ENCODE results near the gene PNRC1. TPM values are rescaled to one million over a fixed set of nuclear protein-coding genes. Genes with fewer than 3 reads are reported as not detected.
A peak's percentile ranks its signal among the peaks of the same experiment; 100 is the strongest.

PNRC1 gene
- total and polyA plus RNA-seq, 2 experiments from 2014 or later = 35.0 to 38.6 TPM

DNA sequence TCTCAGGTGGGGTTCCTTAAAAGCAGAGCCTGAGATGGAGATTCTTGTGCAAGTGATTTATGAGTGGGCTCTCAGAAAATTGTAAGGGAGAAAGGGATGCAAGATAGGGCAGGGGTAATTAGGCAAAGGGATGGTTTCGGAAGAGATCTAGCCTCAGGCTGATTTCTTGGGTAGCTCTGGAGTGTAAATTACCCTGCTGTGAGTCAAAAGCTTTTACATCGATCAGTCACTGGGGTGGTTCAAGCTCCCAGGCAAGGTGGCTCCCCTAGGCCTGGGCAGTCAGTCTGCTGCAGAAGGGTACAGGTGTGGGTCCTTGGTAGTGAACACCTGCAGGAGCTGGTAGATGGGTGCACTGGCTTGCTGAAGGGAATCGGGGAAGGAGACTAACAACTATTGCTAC is 54.2 kb downstream of the PNRC1 start:
- Mint-ChIP-seq H3K4me3 (no peak overlapping the region), H3K9me3 (no peaks in the 10 kb centered on the region), H3K36me3 (ENCODE audit: low read depth) (no peaks in the 10 kb centered on the region), H3K4me1 (peaks cover 11% of the 10 kb centered on the region; the same call in 2 of the 3 replicates), H3K27ac (no peak overlapping the region), H3K27me3 (ENCODE audit: insufficient read depth, low read depth, poor library complexity) (peaks cover 34% of the 10 kb centered on the region)
- ATAC-seq = peak; percentile 48
- Histone ChIP-seq H3K79me2 (replicated peaks; ENCODE audit: insufficient read depth) (no peaks in the 10 kb centered on the region), H3K4me2 (no peak overlapping the region; the same call in 1 of the 2 replicates), H3K27me3 (ENCODE audit: insufficient read depth) (peaks cover 98% of the 10 kb centered on the region), H4K20me1 (replicated peaks; ENCODE audit: insufficient read depth) (peaks cover 8% of the 10 kb centered on the region), H3K27ac (ENCODE audit: low read depth) (no peak overlapping the region), H3K9me2 (ENCODE audit: insufficient read depth) (no peaks in the 10 kb centered on the region), H3F3A (replicated peaks; ENCODE audit: low read depth) (no peaks in the 10 kb centered on the region), H3K4me1 (ENCODE audit: insufficient read depth) (peaks cover 13% of the 10 kb centered on the region), H2AFZ (no peak overlapping the region), H3K4me3 (no peak overlapping the region), H3K36me3 (ENCODE audit: insufficient read depth) (no peaks in the 10 kb centered on the region)
- TF ChIP-seq, protein P1, sequence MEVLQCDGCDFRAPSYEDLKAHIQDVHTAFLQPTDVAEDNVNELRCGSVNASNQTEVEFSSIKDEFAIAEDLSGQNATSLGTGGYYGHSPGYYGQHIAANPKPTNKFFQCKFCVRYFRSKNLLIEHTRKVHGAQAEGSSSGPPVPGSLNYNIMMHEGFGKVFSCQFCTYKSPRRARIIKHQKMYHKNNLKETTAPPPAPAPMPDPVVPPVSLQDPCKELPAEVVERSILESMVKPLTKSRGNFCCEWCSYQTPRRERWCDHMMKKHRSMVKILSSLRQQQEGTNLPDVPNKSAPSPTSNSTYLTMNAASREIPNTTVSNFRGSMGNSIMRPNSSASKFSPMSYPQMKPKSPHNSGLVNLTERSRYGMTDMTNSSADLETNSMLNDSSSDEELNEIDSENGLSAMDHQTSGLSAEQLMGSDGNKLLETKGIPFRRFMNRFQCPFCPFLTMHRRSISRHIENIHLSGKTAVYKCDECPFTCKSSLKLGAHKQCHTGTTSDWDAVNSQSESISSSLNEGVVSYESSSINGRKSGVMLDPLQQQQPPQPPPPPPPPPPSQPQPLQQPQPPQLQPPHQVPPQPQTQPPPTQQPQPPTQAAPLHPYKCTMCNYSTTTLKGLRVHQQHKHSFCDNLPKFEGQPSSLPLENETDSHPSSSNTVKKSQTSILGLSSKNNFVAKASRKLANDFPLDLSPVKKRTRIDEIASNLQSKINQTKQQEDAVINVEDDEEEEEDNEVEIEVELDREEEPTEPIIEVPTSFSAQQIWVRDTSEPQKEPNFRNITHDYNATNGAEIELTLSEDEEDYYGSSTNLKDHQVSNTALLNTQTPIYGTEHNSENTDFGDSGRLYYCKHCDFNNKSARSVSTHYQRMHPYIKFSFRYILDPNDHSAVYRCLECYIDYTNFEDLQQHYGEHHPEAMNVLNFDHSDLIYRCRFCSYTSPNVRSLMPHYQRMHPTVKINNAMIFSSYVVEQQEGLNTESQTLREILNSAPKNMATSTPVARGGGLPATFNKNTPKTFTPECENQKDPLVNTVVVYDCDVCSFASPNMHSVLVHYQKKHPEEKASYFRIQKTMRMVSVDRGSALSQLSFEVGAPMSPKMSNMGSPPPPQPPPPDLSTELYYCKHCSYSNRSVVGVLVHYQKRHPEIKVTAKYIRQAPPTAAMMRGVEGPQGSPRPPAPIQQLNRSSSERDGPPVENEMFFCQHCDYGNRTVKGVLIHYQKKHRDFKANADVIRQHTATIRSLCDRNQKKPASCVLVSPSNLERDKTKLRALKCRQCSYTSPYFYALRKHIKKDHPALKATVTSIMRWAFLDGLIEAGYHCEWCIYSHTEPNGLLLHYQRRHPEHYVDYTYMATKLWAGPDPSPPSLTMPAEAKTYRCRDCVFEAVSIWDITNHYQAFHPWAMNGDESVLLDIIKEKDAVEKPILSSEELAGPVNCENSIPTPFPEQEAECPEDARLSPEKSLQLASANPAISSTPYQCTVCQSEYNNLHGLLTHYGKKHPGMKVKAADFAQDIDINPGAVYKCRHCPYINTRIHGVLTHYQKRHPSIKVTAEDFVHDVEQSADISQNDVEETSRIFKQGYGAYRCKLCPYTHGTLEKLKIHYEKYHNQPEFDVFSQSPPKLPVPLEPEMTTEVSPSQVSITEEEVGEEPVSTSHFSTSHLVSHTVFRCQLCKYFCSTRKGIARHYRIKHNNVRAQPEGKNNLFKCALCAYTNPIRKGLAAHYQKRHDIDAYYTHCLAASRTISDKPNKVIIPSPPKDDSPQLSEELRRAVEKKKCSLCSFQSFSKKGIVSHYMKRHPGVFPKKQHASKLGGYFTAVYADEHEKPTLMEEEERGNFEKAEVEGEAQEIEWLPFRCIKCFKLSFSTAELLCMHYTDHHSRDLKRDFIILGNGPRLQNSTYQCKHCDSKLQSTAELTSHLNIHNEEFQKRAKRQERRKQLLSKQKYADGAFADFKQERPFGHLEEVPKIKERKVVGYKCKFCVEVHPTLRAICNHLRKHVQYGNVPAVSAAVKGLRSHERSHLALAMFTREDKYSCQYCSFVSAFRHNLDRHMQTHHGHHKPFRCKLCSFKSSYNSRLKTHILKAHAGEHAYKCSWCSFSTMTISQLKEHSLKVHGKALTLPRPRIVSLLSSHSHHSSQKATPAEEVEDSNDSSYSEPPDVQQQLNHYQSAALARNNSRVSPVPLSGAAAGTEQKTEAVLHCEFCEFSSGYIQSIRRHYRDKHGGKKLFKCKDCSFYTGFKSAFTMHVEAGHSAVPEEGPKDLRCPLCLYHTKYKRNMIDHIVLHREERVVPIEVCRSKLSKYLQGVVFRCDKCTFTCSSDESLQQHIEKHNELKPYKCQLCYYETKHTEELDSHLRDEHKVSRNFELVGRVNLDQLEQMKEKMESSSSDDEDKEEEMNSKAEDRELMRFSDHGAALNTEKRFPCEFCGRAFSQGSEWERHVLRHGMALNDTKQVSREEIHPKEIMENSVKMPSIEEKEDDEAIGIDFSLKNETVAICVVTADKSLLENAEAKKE (CRISPR knock-in tag; IDR thresholded peaks at IDR 0.05) = no peak
- TF ChIP-seq, protein P2, sequence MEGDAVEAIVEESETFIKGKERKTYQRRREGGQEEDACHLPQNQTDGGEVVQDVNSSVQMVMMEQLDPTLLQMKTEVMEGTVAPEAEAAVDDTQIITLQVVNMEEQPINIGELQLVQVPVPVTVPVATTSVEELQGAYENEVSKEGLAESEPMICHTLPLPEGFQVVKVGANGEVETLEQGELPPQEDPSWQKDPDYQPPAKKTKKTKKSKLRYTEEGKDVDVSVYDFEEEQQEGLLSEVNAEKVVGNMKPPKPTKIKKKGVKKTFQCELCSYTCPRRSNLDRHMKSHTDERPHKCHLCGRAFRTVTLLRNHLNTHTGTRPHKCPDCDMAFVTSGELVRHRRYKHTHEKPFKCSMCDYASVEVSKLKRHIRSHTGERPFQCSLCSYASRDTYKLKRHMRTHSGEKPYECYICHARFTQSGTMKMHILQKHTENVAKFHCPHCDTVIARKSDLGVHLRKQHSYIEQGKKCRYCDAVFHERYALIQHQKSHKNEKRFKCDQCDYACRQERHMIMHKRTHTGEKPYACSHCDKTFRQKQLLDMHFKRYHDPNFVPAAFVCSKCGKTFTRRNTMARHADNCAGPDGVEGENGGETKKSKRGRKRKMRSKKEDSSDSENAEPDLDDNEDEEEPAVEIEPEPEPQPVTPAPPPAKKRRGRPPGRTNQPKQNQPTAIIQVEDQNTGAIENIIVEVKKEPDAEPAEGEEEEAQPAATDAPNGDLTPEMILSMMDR (conservative IDR thresholded peaks at IDR 0.05; ENCODE audit: low read depth in 2 of 2) = no peak
- TF ChIP-seq CREB1 (CRISPR knock-in tag; IDR thresholded peaks at IDR 0.05; ENCODE audit: low read depth) = no peak
- no peak for TF ChIP-seq POLR2AphosphoS5 (IDR thresholded peaks at IDR 0.05; ENCODE audit: low read depth)
- TF ChIP-seq NANOG (IDR thresholded peaks at IDR 0.05; ENCODE audit: borderline replicate concordance) = no peak
- no peak for TF ChIP-seq EZH2 (IDR thresholded peaks at IDR 0.05; ENCODE audit: low read depth, unreplicated experiment)
- TF ChIP-seq ZNF114 (CRISPR knock-in tag; IDR thresholded peaks at IDR 0.05) = no peak
- TF ChIP-seq, protein P3, sequence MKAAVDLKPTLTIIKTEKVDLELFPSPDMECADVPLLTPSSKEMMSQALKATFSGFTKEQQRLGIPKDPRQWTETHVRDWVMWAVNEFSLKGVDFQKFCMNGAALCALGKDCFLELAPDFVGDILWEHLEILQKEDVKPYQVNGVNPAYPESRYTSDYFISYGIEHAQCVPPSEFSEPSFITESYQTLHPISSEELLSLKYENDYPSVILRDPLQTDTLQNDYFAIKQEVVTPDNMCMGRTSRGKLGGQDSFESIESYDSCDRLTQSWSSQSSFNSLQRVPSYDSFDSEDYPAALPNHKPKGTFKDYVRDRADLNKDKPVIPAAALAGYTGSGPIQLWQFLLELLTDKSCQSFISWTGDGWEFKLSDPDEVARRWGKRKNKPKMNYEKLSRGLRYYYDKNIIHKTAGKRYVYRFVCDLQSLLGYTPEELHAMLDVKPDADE (IDR thresholded peaks at IDR 0.05) = no peak
- no peak for TF ChIP-seq JUNB (IDR thresholded peaks at IDR 0.05; ENCODE audit: unreplicated experiment)
- no peak for DNase-seq (ENCODE audit: low spot score)

Small RNA genes within 50 kb of the gene (small RNA-seq; reads per million reads assigned to genes)
- gene RN7SL336P (ENCODE audit: low replicate concordance) (not detected), gene RNU2-61P (ENCODE audit: low replicate concordance) (6.7 reads per million, percentile 95 among the genes with 10 or more reads in this experiment)

Other genes starting within 250 kb of the PNRC1 start
- gene RNGTT, start 117.1 kb upstream of the PNRC1 start, total RNA-seq (2014; rRNA removed; shearing (Covaris generic)) = 29.2 and 30.7 TPM in 2 replicates
- gene RNGTT, start 117.1 kb upstream of the PNRC1 start, polyA plus RNA-seq (2016; fragmentation: Nextera tagmentation; extraction: Ambion mirVana) = 10.8 and 11.2 TPM in 2 replicates
- gene SRSF12, start 37.3 kb downstream of the PNRC1 start, total RNA-seq (2014; rRNA removed; shearing (Covaris generic)) = 2.6 and 3.6 TPM in 2 replicates
- gene SRSF12, start 37.3 kb downstream of the PNRC1 start, polyA plus RNA-seq (2016; fragmentation: Nextera tagmentation; extraction: Ambion mirVana) = 2.3 and 3.6 TPM in 2 replicates
- 10.2 and 13.9 TPM in 2 replicates for gene PM20D2, start 65.3 kb downstream of the PNRC1 start, total RNA-seq (2014; rRNA removed; shearing (Covaris generic))
- gene PM20D2, start 65.3 kb downstream of the PNRC1 start, polyA plus RNA-seq (2016; fragmentation: Nextera tagmentation; extraction: Ambion mirVana) = 3.4 and 4.4 TPM in 2 replicates
- 0.14 and 0.16 TPM in 2 replicates for gene GABRR1, start 136.6 kb downstream of the PNRC1 start, total RNA-seq (2014; rRNA removed; shearing (Covaris generic))
- 0.12 and 0.37 TPM in 2 replicates for gene GABRR1, start 136.6 kb downstream of the PNRC1 start, polyA plus RNA-seq (2016; fragmentation: Nextera tagmentation; extraction: Ambion mirVana)
- 0.39 TPM in 1 of 2 replicates, not detected in the other for gene GABRR2, start 234.5 kb downstream of the PNRC1 start, total RNA-seq (2014; rRNA removed; shearing (Covaris generic))
- not detected in 2 replicates for gene GABRR2, start 234.5 kb downstream of the PNRC1 start, polyA plus RNA-seq (2016; fragmentation: Nextera tagmentation; extraction: Ambion mirVana)

All from GM23338 (cell line).